GM21529 (cell line): ENCODE measurements around the gene SMARCA2.

Experiments used
- ATAC-seq: cut with Tn5 transposase; IDR thresholded peaks from one replicate; pipeline ENCODE4 v1.9.1; 2021; ENCODE audit not compliant: unreplicated experiment

Gene SMARCA2

GRCh38 chr9:2015581-2016407, 647 bp downstream of the SMARCA2 start:
- ATAC-seq: peak; percentile 2

DNA sequence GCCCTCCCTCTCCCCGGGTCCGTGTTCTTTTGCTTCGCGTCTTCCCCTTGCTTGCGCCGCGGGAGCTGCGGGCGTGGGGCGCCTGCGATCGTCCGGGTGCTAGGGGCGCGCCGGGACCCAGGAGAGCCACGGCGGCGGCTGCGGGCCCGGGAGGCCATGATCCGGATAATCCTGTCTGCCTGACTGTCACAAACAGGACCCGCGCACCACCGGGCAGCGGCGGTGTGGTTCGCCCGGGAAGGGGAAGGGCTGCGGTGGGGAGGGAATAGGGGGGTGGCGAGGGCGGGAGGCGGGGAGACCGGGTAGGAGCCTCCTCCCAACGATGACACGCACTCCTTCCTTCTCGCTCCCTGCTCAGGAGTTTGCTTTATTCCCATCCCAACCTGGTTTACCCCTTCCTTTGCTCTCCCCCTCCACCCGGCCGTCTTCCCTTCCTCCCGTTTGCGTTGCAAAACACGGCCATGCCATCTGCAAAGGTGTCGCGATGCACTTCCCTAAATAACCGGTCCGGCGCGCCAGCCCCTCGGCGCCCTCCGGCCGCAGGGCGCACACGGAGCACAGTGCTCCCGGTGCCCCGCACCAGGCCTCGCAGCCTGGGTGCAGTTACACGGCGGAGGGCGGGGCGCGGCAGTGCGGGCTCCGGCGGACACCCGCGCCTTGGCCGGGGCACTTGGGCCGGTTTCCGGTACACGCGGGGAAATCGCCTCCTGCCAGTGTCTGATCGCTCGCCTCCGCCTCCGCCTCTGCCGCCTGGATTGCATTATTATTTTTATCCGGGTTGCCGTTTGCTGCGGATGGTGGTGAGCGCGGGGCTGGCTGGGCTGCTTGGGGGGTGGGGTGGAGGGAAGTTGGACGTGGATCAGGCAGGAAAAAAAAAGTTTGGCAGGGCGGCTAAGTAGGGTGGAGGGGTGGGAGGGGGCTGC, 1.5 kb downstream of the SMARCA2 start:
- no peak for ATAC-seq

GRCh38 chr9:2017331-2018161, 2.4 kb downstream of the SMARCA2 start:
- peak; percentile 26 for ATAC-seq

DNA sequence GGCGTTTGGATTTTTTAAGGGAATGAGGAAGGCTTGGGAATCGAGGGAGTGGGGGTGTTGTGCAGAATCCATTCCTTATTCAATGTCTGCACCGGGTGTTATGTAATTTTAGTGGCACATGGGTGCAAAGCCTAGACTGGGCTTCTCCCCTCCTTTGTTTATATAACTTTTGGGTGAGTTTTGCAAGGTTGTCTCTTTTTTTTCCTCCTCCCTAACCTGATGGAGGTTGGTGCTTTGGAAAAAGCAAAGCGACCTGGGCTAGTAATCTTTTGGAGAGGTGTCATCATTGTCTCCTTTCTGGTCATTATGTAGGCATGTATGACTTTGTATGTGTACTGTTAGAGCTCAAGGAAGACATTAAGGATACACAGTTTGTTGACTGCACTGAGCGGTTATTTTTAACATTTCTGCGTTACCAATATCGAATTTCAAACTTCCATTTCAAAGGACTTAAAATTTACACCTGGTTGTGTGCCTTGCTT, 3.1 kb downstream of the SMARCA2 start:
- ATAC-seq: no peak

DNA sequence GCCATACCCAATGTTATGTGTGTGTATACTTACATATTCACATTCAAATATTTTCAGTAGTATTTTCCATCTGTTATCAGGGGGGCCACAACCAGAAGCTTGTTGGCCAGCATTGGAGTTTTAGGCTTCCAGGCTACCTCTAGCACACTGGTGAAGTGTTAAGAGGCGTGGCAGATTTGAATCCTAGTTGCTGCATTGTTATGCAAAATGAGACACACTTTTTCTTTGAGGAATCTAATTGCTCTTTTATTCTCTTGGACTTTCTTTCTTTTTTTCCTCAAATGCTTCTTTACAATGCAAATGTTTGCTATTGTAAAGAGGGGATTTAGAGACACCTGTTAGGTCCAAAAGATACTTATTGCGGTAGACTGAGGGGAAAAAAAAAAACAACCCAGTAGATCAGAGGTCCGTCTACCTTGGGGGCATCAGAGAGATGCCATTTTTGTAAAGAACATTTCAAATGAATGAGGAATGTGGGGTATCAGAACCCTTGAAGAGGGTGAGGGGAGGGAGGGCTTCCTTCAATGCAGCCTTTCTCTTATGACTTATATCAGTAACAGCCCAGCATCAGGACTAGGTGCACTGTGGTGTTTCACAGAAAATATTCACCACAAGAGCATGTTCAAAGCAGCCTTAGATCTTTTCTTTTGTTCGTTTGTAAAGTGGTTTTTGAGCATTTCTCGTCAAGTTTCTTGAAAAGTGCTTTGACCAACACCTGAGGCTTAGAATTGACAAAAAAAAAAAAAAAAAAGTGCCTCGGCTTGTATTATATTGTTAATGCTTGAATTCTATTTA, 3.8 kb downstream of the SMARCA2 start:
- ATAC-seq: no peak

- ATAC-seq: no peak
Observed at GRCh38 chr9:2019723-2020122, 4.6 kb downstream of the SMARCA2 start.

DNA sequence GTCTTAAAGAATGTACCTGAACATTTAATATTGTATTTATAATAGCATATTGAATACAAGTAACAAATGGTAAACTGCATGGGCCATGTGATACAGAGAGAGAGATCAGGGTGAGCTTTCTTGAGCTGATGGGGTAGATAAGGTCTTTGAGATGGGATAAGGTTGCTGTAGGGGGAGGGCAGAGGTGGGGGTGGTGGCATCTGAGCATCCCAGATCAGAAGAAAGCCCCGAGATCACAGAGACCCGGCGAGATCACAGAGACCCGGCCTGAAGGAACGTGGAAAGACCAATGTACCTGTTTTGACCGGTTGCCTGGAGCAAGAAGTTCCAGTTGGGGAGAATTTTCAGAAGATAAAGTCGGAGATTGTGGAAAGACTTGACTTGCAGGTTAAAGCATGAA, 6.6 kb downstream of the SMARCA2 start:
- no peak for ATAC-seq

GRCh38 chr9:2022560-2022959, 7.4 kb downstream of the SMARCA2 start:
- ATAC-seq: no peak

GRCh38 chr9:2023042-2023441, 7.9 kb downstream of the SMARCA2 start:
- ATAC-seq: no peak

DNA sequence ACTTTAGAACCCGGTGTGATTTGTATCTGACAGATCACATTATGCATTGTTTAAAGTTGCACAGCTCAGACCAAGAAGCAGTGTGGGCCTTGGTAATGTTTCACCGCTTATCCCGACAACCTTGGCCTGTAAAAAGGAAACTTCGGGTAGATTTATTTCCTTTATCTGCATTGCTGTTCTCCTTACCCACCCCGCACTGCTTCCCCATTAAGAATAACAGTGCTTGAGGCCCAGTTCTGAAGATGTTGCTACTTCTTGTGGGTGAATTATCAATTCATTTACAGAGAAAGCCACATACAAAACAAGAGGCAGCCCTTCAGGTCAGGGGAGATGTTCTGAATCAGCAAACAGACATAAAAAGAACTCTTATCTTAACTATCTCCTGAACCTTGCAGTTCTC, 8.4 kb downstream of the SMARCA2 start:
- ATAC-seq: no peak

DNA sequence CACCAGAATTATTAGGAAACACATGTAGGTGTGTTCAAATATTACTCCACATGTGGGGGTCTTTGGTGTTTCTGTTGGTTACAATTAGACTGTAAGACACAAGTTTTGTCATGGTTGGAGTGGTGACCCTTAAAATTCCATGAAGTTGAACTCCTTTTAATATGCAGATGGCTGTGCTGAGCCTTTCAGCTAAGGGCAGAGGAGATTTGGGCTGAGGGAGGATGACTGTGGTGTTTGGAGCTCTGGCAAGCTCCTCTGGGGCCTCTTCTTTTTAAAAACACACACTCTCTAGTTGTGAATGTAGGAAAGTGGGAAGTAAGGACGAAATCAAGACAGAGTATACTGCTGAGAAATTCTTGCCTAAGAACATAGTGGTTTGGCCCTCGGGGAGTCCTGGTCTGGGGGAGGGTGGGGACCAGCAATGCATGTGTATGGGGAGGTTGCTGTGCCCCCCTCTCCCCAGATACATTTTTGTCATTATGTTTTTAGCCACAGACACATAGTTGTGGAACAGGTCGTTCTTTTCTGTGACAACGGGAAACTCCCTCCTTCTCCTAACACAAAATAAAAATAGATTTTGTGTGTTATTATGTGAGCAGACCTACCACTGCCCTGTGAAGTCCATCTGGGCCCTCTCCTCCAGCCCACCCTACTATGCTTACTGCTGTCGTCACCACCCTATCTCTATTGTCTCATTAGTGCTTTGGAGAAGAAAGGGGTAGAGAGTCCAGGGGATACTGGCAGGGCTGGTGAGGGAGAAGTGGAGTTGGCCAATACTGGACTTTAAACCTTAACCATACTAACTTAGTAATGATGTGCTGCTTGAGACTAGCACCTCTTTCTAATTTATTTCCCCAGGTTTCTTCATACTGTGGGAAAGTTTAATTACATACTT, 10.0 kb downstream of the SMARCA2 start:
- ATAC-seq: no peak

GRCh38 chr9:2026220-2026997, 11.3 kb downstream of the SMARCA2 start:
- ATAC-seq: no peak

DNA sequence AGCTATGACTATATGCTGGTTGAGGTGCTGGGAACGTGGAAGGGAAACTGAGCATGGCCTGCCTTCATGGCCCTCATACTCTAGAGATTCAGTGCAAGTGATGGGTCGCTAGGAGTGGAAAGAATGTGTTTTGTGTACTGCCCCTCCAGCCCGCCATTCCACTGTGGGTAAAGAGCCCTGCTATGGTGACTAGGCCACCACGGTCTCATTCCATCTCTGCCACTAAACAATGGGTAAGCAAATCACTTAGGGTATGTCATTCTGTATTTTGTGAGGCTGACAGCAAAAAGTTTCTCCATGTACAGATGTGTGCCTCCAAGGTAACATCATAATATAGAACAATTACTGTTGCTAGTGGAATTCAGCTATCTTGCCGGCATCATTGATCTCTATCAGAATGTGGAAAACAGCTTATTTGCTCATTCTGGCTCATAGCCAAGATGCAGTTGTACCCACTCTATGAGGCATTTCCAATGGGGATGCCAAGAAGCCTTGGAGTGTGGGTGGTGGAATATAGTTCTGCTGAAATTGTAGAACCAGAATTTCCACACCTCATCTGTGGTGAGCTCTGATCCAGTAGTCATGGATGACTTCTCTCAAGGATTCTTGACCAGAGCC, 12.5 kb downstream of the SMARCA2 start:
- no peak for ATAC-seq

- ATAC-seq: no peak
Observed at GRCh38 chr9:2028888-2029287, 13.7 kb downstream of the SMARCA2 start.

DNA sequence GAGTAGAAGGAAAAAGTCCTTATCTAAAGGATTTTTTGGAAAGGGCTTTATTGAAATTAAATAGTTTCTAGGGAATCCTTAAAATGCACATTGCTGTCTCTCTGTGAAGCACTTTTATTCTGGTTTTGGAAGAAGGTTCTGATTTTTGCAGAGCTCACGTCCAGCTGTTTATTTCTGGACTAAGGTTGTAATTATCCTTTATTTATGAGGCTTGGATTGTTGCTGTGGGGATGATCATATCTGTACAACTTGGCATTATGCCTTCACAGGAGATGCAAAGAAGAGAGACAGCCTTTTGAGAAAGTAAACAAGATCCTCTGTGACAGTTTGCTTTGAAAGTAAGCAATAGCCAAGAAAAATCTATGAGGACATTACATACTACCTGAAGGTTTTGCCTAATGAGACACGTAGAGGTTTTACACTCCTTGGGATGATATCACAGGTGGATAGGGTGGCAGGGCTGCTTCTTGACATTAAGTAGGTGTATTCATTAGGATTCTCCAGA, 14.6 kb downstream of the SMARCA2 start:
- ATAC-seq: no peak

DNA sequence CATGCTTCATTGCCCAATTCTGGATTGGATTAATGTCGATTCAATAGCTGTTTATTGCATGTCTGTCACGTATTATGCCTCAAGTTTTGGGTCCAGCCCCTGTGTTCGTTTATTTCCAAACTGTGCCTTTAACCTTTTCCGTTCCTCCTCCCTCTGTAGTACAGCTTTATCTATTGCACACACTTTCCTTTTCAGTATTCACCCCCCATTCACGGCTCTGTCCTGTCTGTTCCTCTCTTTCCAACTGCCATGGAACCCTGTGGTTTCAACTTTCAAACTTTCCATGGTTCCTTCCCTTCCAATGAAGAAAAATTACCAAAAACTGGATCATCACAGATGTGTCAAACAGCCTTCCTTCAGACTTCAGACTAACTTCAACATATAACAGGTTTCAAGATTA, 17.1 kb downstream of the SMARCA2 start:
- no peak for ATAC-seq

- ATAC-seq: no peak
Observed at GRCh38 chr9:2036844-2037243, 21.7 kb downstream of the SMARCA2 start.
